CD4-positive, alpha-beta T cell (primary cell): ENCODE measurements around the gene TSHZ2. TPM values are rescaled to one million over a fixed set of nuclear protein-coding genes. Genes with fewer than 3 reads are reported as not detected.

Source experiments
- ATAC-seq: fragments of 200-7000 bp; cut with Tn5 transposase; one replicate; pipeline ENCODE4 v1.10.0; 2022; ENCODE audit warnings: mild to moderate bottlenecking; ENCODE audit not compliant: poor library complexity
- CTCF ChIA-PET: fragments of 350-600 bp; sonication (Branson Sonifier 250); formaldehyde crosslinking; loops from one replicate; lab custom pipeline; 2021; ENCODE audit warnings: antibody characterized with exemption, inconsistent platforms; lab: Charles Lee
- POLR2A ChIA-PET: fragments of 350-600 bp; sonication (Branson Sonifier 250); formaldehyde crosslinking; loops from one replicate; lab custom pipeline; 2021; ENCODE audit warnings: antibody characterized with exemption, inconsistent platforms; lab: Charles Lee
- DNase-seq, 14 experiments: peaks; one replicate each; pipeline ENCODE4 v3.0.0-alpha.2; 2013 to 2020; ENCODE audit warnings: mixed read lengths in 2 of 14
- H3K27ac ChIP-seq, 2 donors: one replicate each; pipeline versions ENCODE4 v1.5.1 to v1.7.0; 2013; ENCODE audit warnings: low read length in 2 of 2, low read depth in 1 of 2, mild to moderate bottlenecking in 1 of 2
- H3K27me3 ChIP-seq, 2 experiments: 1 replicate in 1 of 2; 2 replicates in 1 of 2; pipeline versions ENCODE4 v1.6.1 to v1.7.0; 2013; ENCODE audit warnings: low read length in 2 of 2, control low read depth in 1 of 2, mild to moderate bottlenecking in 1 of 2, moderate library complexity in 1 of 2; ENCODE audit not compliant: insufficient read depth in 2 of 2, control insufficient read depth in 1 of 2
- H3K36me3 ChIP-seq: one replicate; pipeline ENCODE4 v1.6.1; 2013; ENCODE audit warnings: low read length, control low read depth; ENCODE audit not compliant: insufficient read depth
- H3K4me1 ChIP-seq: one replicate; pipeline ENCODE4 v1.6.1; 2013; ENCODE audit warnings: low read length, control low read depth; ENCODE audit not compliant: insufficient read depth
- H3K4me3 ChIP-seq: one replicate; pipeline ENCODE4 v1.5.1; 2013; ENCODE audit warnings: mild to moderate bottlenecking, low read length, moderate library complexity
- H3K9me3 ChIP-seq, 2 experiments: 1 replicate in 1 of 2; 2 replicates in 1 of 2; pipeline versions ENCODE4 v1.6.1 to v1.7.0; 2013; ENCODE audit warnings: low read length in 2 of 2, mild to moderate bottlenecking in 2 of 2, control low read depth in 1 of 2, moderate library complexity in 1 of 2; ENCODE audit not compliant: control insufficient read depth in 1 of 2, insufficient read depth in 1 of 2
- H3K27ac Mint-ChIP-seq: one replicate; pipeline ENCODE4 v1.8.0; 2020; ENCODE audit warnings: mixed read lengths
- H3K27me3 Mint-ChIP-seq: one replicate; pipeline ENCODE4 v1.8.0; 2021; ENCODE audit warnings: mixed read lengths
- H3K36me3 Mint-ChIP-seq: one replicate; pipeline ENCODE4 v1.8.0; 2021; ENCODE audit warnings: low read depth, mixed read lengths
- H3K4me1 Mint-ChIP-seq: one replicate; pipeline ENCODE4 v1.8.0; 2021; ENCODE audit warnings: low read depth, mixed read lengths
- H3K4me3 Mint-ChIP-seq: one replicate; pipeline ENCODE4 v1.8.0; 2020; ENCODE audit warnings: mild to moderate bottlenecking, mixed read lengths
- H3K9me3 Mint-ChIP-seq: one replicate; pipeline ENCODE4 v1.8.0; 2020; ENCODE audit warnings: mixed read lengths
- CTCF ChIP-seq: fragments of 200-600 bp; IDR thresholded peaks from one replicate; pipeline ENCODE4 v1.8.0; 2022; ENCODE audit warnings: antibody characterized with exemption, mild to moderate bottlenecking
- intact Hi-C, 2 experiments: fragments of 100-400 bp; cut with DNase I in 1 of 2; cut with micrococcal nuclease in 1 of 2; formaldehyde crosslinking; loops; one replicate each; pipeline versions ENCODE4 v1.15.1 to v1.9.0; 2023 to 2025; cut with DNase I, micrococcal nuclease
- total RNA-seq, 174 experiments: library from RNA in 2 of 174; stranded (reverse) in 2 of 174; gene quantifications; one replicate each; pipeline ENCODE4 v1.2.3 and lab custom pipeline; 2021 to 2026

Gene TSHZ2
- total RNA-seq, 2 experiments from 2014 or later: 26.1 to 27.4 TPM

GRCh38 chr20:53180928-53181362, 208.8 kb downstream of the TSHZ2 start:
- no peaks in the 10 kb centered on the region for H3K9me3 Mint-ChIP-seq
- Histone ChIP-seq H3K36me3 (no peaks in the 10 kb centered on the region), H3K4me1 (no peaks in the 10 kb centered on the region), H3K27me3 (no peaks in the 10 kb centered on the region), H3K9me3 (no peaks in the 10 kb centered on the region), H3K27ac (no peak overlapping the region), H3K4me3 (no peak overlapping the region)
- ChIA-PET CTCF (interaction anchor here (1.1 kb wide), 1 partner anchor 8 kb away, joined by 3 read pairs; no protein-coding TSS in a partner anchor), POLR2A (no interaction called here)
- intact Hi-C loops: no loop called here
- no peak overlapping the region for H3K27ac Mint-ChIP-seq
- H3K4me1 Mint-ChIP-seq: no peaks in the 10 kb centered on the region
- H3K4me3 Mint-ChIP-seq: no peak overlapping the region
- H3K27me3 Mint-ChIP-seq: peaks cover 4% of the 10 kb centered on the region
- TF ChIP-seq CTCF: no peak
- ATAC-seq: no peak
- peaks cover 4% of the 10 kb centered on the region for H3K36me3 Mint-ChIP-seq
- DNase-seq: no peak

- no peak for DNase-seq
- peaks cover 4% of the 10 kb centered on the region for H3K36me3 Mint-ChIP-seq
- Histone ChIP-seq H3K9me3 (no peaks in the 10 kb centered on the region), H3K4me3 (no peak overlapping the region), H3K27ac (no peak overlapping the region), H3K27me3 (no peaks in the 10 kb centered on the region), H3K4me1 (no peaks in the 10 kb centered on the region), H3K36me3 (no peaks in the 10 kb centered on the region)
- H3K4me3 Mint-ChIP-seq: no peak overlapping the region
- H3K27ac Mint-ChIP-seq: no peak overlapping the region
- no peak for TF ChIP-seq CTCF
- ATAC-seq: no peak
- H3K27me3 Mint-ChIP-seq: peaks cover 4% of the 10 kb centered on the region
- no peaks in the 10 kb centered on the region for H3K9me3 Mint-ChIP-seq
- peaks cover 5% of the 10 kb centered on the region for H3K4me1 Mint-ChIP-seq
- CTCF ChIA-PET: no interaction called here
- intact Hi-C loops: no loop called here
- POLR2A ChIA-PET: interaction anchor here (0.7 kb wide), 1 partner anchor 34 kb away, joined by 3 read pairs; no protein-coding TSS in a partner anchor
These were observed 209.8 kb downstream of the TSHZ2 start for GRCh38 chr20:53181866-53182376.

- Mint-ChIP-seq H3K27ac (no peak overlapping the region), H3K36me3 (peaks cover 2% of the 10 kb centered on the region), H3K4me1 (peaks cover 16% of the 10 kb centered on the region), H3K27me3 (peaks cover under 1% of the 10 kb centered on the region), H3K9me3 (no peaks in the 10 kb centered on the region), H3K4me3 (no peak overlapping the region)
- ChIA-PET POLR2A (no interaction called here), CTCF (no interaction called here)
- Histone ChIP-seq H3K4me3 (no peak overlapping the region), H3K36me3 (no peaks in the 10 kb centered on the region), H3K27me3 (no peaks in the 10 kb centered on the region), H3K4me1 (no peaks in the 10 kb centered on the region), H3K9me3 (no peaks in the 10 kb centered on the region), H3K27ac (no peak overlapping the region)
- intact Hi-C loops: no loop called here
- no peak for DNase-seq
- TF ChIP-seq CTCF: no peak
- no peak for ATAC-seq
These were observed 211.0 kb downstream of the TSHZ2 start for GRCh38 chr20:53183181-53183580.
